Endothelial cell of umbilical vein (primary cell): Measurements from ENCODE around the gene PHC1. TPM values are rescaled to one million over a fixed set of nuclear protein-coding genes. Genes with fewer than 3 reads are reported as not detected.

Experiments
- BruUV-seq: library from RNA; stranded (reverse); fragments of 400-500 nt; replicated peaks from 2 replicates; lab custom pipeline; 2021; lab: Mats Ljungman, UMichigan
- CTCF ChIA-PET: fragments of 300-600, 350-600 bp; sonication (Branson Sonifier 250); formaldehyde crosslinking; loops from one replicate; lab custom pipeline; 2021; ENCODE audit warnings: antibody characterized with exemption, inconsistent platforms; lab: Charles Lee
- POLR2A ChIA-PET: fragments of 300-600, 350-600 bp; sonication (Branson Sonifier 250); formaldehyde crosslinking; loops from one replicate; lab custom pipeline; 2021; ENCODE audit warnings: antibody characterized with exemption, inconsistent platforms; lab: Charles Lee
- DNase-seq: peaks from one replicate; pipeline ENCODE4 v3.0.0-alpha.2; 2011; ENCODE audit warnings: low read depth, low spot score
- FAIRE-seq: peaks from 2 replicates; lab custom pipeline; 2011; peaks lifted over from hg19 to GRCh38; lab: Jason Lieb, UNC
- H2AFZ ChIP-seq: 2 replicates; pipeline ENCODE4 v1.6.0; 2012; ENCODE audit warnings: low read depth, low read length, control low read depth, inconsistent platforms
- H3K27ac ChIP-seq: 2 replicates; pipeline ENCODE4 v1.5.1; 2011; ENCODE audit warnings: low read depth, mild to moderate bottlenecking, control low read depth, low read length, moderate library complexity; ENCODE audit not compliant: insufficient read depth
- H3K27me3 ChIP-seq, 2 experiments: 2 replicates each; pipeline versions ENCODE4 v1.6.0 to v1.6.1; 2011; ENCODE audit warnings: low read length in 2 of 2, mixed read lengths in 1 of 2; ENCODE audit not compliant: control insufficient read depth in 2 of 2, insufficient read depth in 2 of 2
- H3K36me3 ChIP-seq, 2 experiments: 2 replicates in 1 of 2; 3 replicates in 1 of 2; pipeline ENCODE4 v1.5.1; 2011; ENCODE audit warnings: low read length in 2 of 2, mild to moderate bottlenecking in 1 of 2, moderate library complexity in 1 of 2; ENCODE audit not compliant: control insufficient read depth in 2 of 2, insufficient read depth in 2 of 2; ENCODE audit errors: extremely low read depth in 1 of 2
- H3K4me1 ChIP-seq: 3 replicates; pipeline ENCODE4 v1.5.1; 2011; ENCODE audit warnings: mild to moderate bottlenecking, low read length; ENCODE audit not compliant: control insufficient read depth, insufficient read depth; ENCODE audit errors: extremely low read depth
- H3K4me2 ChIP-seq: 2 replicates; pipeline ENCODE4 v1.6.1; 2011; ENCODE audit warnings: low read length, control low read depth, mixed read lengths; ENCODE audit not compliant: insufficient read depth
- H3K4me3 ChIP-seq, 3 experiments: fragments of 200-600 bp in 1 of 3; sonication (generic), shearing (Covaris generic) in 1 of 3; replicated peaks in 1 of 3; 2 replicates each; pipeline ENCODE4 v1.5.1; 2011 to 2016; ENCODE audit warnings: control low read depth in 3 of 3, low read length in 3 of 3, mild to moderate bottlenecking in 2 of 3, inconsistent platforms in 1 of 3, low read depth in 1 of 3, moderate library complexity in 1 of 3; ENCODE audit not compliant: insufficient read depth in 1 of 3
- H3K79me2 ChIP-seq: 2 replicates; pipeline ENCODE4 v1.6.0; 2012; ENCODE audit warnings: low read length, inconsistent platforms; ENCODE audit not compliant: control insufficient read depth, insufficient read depth
- H3K9ac ChIP-seq: replicated peaks from 2 replicates; pipeline ENCODE3; 2011; ENCODE audit warnings: low read length, control low read depth; ENCODE audit not compliant: insufficient read depth; ENCODE audit errors: extremely low read depth
- H3K9me1 ChIP-seq: replicated peaks from 3 replicates; pipeline ENCODE4 v1.6.0; 2011; ENCODE audit warnings: mild to moderate bottlenecking, low read length; ENCODE audit not compliant: control insufficient read depth, insufficient read depth; ENCODE audit errors: extremely low read depth
- H3K9me3 ChIP-seq: replicated peaks from 2 replicates; pipeline ENCODE4 v1.5.1; 2012; ENCODE audit warnings: low read length, inconsistent platforms; ENCODE audit not compliant: control insufficient read depth, insufficient read depth
- H4K20me1 ChIP-seq: replicated peaks from 2 replicates; pipeline ENCODE3; 2011; ENCODE audit warnings: mild to moderate bottlenecking, low read length; ENCODE audit not compliant: control insufficient read depth, insufficient read depth; ENCODE audit errors: extremely low read depth
- EZH2 ChIP-seq: IDR thresholded peaks from 2 replicates; pipeline ENCODE4 v1.6.1; 2012; ENCODE audit warnings: borderline replicate concordance, low read depth, mild to moderate bottlenecking, moderate library complexity, low read length, inconsistent platforms; ENCODE audit not compliant: severe bottlenecking
- FOS ChIP-seq: IDR thresholded peaks from 2 replicates; pipeline ENCODE4 v1.6.1; 2011; ENCODE audit warnings: mild to moderate bottlenecking, low read length, moderate library complexity, borderline replicate concordance; ENCODE audit not compliant: insufficient read depth
- GATA2 ChIP-seq: IDR thresholded peaks from 2 replicates; pipeline ENCODE4 v1.7.0; 2011; ENCODE audit warnings: low read depth, mild to moderate bottlenecking, moderate library complexity, mixed read lengths, low read length; ENCODE audit not compliant: insufficient read length, insufficient read depth
- JUN ChIP-seq: IDR thresholded peaks from 2 replicates; pipeline ENCODE4 v1.6.1; 2011; ENCODE audit warnings: borderline replicate concordance, low read depth; ENCODE audit not compliant: insufficient read length, insufficient read depth
- MAX ChIP-seq: IDR thresholded peaks from 2 replicates; pipeline ENCODE4 v1.6.1; 2011; ENCODE audit not compliant: insufficient read depth, insufficient read length
- MYC ChIP-seq: IDR thresholded peaks from one replicate; pipeline ENCODE4 v1.6.1; 2011; ENCODE audit warnings: mild to moderate bottlenecking, low read depth, low read length
- POLR2A ChIP-seq: IDR thresholded peaks from 2 replicates; pipeline ENCODE4 v1.6.1; 2012; ENCODE audit warnings: low read depth, mild to moderate bottlenecking, control low read depth, low read length
- POLR2AphosphoS5 ChIP-seq: IDR thresholded peaks from 2 replicates; pipeline ENCODE4 v1.6.1; 2012; ENCODE audit warnings: low read depth, mild to moderate bottlenecking, control low read depth, low read length, moderate library complexity; ENCODE audit not compliant: insufficient read depth
- dilution Hi-C: fragments of 300-500 bp; cut with MboI; formaldehyde crosslinking; loops from one replicate; pipeline ENCODE4 v1.15.0; 2019; ENCODE audit warnings: low sequenced_read_pairs; ENCODE audit not compliant: extremely low pct_ligation_motif_present
- intact Hi-C: fragments of 100-400 bp; cut with micrococcal nuclease; formaldehyde crosslinking; loops from one replicate; pipeline ENCODE4 v1.10.0; 2022
- polyA plus RNA-seq, 4 experiments: library from polyadenylated mRNA; depleted of rRNA in 3 of 4; stranded (reverse) in 3 of 4; unstranded in 1 of 4; fragments of >200 nt; gene quantifications; 2 replicates each; pipeline versions ENCODE4 v1.2.1 to v1.2.3, GENCODE V29; 2011 to 2012; ENCODE audit warnings: missing spikeins in 1 of 4
- total RNA-seq: library from RNA; stranded (reverse); gene quantifications from 2 replicates; pipeline ENCODE4 v1.2.3, GENCODE V29; 2021
- TF ChIP-seq, protein P1 (sequence below), 2 donors: IDR thresholded peaks; 1 replicate in 1 of 2; 2 replicates in 1 of 2; pipeline ENCODE4 v1.5.1; 2011; ENCODE audit warnings: low read length in 2 of 2, mild to moderate bottlenecking in 2 of 2, moderate library complexity in 2 of 2, control low read depth in 1 of 2, inconsistent platforms in 1 of 2, low read depth in 1 of 2; ENCODE audit not compliant: insufficient read depth in 1 of 2; ENCODE audit errors: extremely low read depth in 1 of 2

Gene PHC1
- total and polyA plus RNA-seq, 2 donors (not counting 3 experiments of a cell fraction or from before 2014, with no cell fraction given) = 37.3 to 66.3 TPM

DNA sequence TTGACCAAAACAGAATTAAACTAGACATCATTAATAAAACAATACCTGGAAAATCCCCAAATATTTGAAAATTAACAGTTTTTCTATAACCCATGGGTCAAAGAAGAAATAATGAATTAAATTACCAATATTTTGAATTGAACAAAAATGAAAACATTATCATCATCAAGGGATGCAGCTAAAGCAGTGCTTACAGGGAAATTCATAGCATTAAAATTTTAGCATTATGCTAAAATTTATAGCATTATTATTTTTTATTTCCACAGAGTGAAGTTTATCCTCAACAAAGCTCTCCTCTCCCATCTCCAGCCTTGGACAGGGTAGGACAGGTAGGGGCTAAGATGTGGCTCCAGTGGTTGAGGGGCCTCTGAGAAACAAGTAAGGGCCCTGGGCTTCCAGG is 54.5 kb downstream of the PHC1 start:
- Histone ChIP-seq H3K4me3 (no peak overlapping the region), H3K9me3 (no peaks in the 10 kb centered on the region), H3K27ac (no peak overlapping the region), H3K27me3 (no peaks in the 10 kb centered on the region), H2AFZ (no peak overlapping the region), H3K4me1 (no peaks in the 10 kb centered on the region), H3K9ac (no peak overlapping the region), H3K36me3 (no peaks in the 10 kb centered on the region), H3K79me2 (no peaks in the 10 kb centered on the region), H3K9me1 (no peaks in the 10 kb centered on the region), H4K20me1 (no peaks in the 10 kb centered on the region), H3K4me2 (no peak overlapping the region)
- ChIA-PET CTCF (no interaction called here), POLR2A (no interaction called here)
- BruUV-seq = no TSS peak
- DNase-seq = no peak
- no peak for FAIRE-seq
- no peak for TF ChIP-seq MAX
- TF ChIP-seq POLR2AphosphoS5 = no peak
- TF ChIP-seq MYC = no peak
- TF ChIP-seq FOS = no peak
- TF ChIP-seq JUN = no peak
- TF ChIP-seq, protein P1, sequence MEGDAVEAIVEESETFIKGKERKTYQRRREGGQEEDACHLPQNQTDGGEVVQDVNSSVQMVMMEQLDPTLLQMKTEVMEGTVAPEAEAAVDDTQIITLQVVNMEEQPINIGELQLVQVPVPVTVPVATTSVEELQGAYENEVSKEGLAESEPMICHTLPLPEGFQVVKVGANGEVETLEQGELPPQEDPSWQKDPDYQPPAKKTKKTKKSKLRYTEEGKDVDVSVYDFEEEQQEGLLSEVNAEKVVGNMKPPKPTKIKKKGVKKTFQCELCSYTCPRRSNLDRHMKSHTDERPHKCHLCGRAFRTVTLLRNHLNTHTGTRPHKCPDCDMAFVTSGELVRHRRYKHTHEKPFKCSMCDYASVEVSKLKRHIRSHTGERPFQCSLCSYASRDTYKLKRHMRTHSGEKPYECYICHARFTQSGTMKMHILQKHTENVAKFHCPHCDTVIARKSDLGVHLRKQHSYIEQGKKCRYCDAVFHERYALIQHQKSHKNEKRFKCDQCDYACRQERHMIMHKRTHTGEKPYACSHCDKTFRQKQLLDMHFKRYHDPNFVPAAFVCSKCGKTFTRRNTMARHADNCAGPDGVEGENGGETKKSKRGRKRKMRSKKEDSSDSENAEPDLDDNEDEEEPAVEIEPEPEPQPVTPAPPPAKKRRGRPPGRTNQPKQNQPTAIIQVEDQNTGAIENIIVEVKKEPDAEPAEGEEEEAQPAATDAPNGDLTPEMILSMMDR (IDR thresholded peaks at IDR 0.05; ENCODE audit: extremely low read depth in 1 of 2, insufficient read depth in 1 of 2, low read depth in 1 of 2, low read length in 2 of 2) = no peak
- no peak for TF ChIP-seq POLR2A
- TF ChIP-seq GATA2 = no peak
- TF ChIP-seq EZH2 = no peak
- intact Hi-C loops = no loop called here
- dilution Hi-C loops = no loop called here
